Stimulated activated effector memory CD8-positive, alpha-beta T cell treated with anti-CD3 and anti-CD28 coated beads, Interleukin-12 subunit alpha, Interleukin-12 subunit beta, amount 100 ng/mL, for 72 hours (primary cell): ENCODE data around the gene EXOC2.
"Not testable (repeated sequence)": the region's sequence is repeated elsewhere in the genome, so short reads cannot be mapped to it uniquely, and the experiment has no call there.

Experiments used
- ATAC-seq: fragments of 150-1000 bp; cut with Tn5 transposase; 2 replicates; pipeline ENCODE4 v1.10.0; 2021
- DNase-seq, 2 donors: peaks; one replicate each; pipeline ENCODE4 v3.0.0; 2021 to 2022; ENCODE audit warnings: low spot score in 2 of 2
- H3K27ac Mint-ChIP-seq: one replicate; pipeline ENCODE4 v1.8.0; 2022; ENCODE audit warnings: mild to moderate bottlenecking, mixed read lengths
- H3K36me3 Mint-ChIP-seq: one replicate; pipeline ENCODE4 v1.8.0; 2022; ENCODE audit warnings: mild to moderate bottlenecking, mixed read lengths
- H3K4me1 Mint-ChIP-seq: one replicate; pipeline ENCODE4 v1.8.0; 2022; ENCODE audit warnings: mixed read lengths
- H3K4me3 Mint-ChIP-seq: one replicate; pipeline ENCODE4 v1.8.0; 2022; ENCODE audit warnings: mild to moderate bottlenecking, mixed read lengths
- H3K9me3 Mint-ChIP-seq: one replicate; pipeline ENCODE4 v1.8.0; 2022; ENCODE audit warnings: mixed read lengths

The EXOC2 gene

GRCh38 chr6:677919-678318 is 15.0 kb downstream of the EXOC2 start:
- DNase-seq = no peak
- H3K27ac Mint-ChIP-seq = no peak overlapping the region
- no peak for ATAC-seq
- no peaks in the 10 kb centered on the region for H3K9me3 Mint-ChIP-seq
- peaks cover 50% of the 10 kb centered on the region for H3K4me1 Mint-ChIP-seq
- H3K4me3 Mint-ChIP-seq = no peak overlapping the region
- H3K36me3 Mint-ChIP-seq = no peaks in the 10 kb centered on the region

DNA sequence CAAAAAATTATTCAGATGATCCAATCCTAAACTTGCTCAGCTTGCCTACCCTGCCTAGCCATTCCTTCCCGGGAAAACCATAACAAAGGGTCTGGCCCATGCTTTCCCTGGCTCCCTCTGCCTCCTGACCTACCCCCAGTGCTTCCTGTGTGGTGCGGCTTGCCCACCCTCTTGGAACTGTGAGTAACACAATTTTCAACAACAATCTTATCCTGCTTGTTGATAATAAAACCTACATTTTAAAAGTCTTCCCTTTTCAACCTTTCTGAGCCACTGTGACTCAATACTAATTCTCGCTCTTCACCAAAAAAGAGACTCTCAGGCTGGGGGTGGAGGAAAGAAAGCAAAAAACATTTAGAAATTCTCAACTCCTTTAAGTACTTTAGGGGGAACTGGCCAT is 18.0 kb downstream of the EXOC2 start:
- ATAC-seq (peak; percentile 86), DNase-seq (no peak)
- Mint-ChIP-seq H3K4me1 (peaks cover 30% of the 10 kb centered on the region), H3K27ac (peak overlapping the region; percentile 29), H3K4me3 (peak overlapping the region; percentile 40), H3K36me3 (no peaks in the 10 kb centered on the region), H3K9me3 (no peaks in the 10 kb centered on the region)

GRCh38 chr6:674406-674805 is 18.5 kb downstream of the EXOC2 start:
- no peaks in the 10 kb centered on the region for H3K36me3 Mint-ChIP-seq
- H3K4me1 Mint-ChIP-seq = peaks cover 32% of the 10 kb centered on the region
- H3K9me3 Mint-ChIP-seq = no peaks in the 10 kb centered on the region
- peak overlapping the region; percentile 29 for H3K27ac Mint-ChIP-seq
- ATAC-seq (peak; percentile 57), DNase-seq (no peak)
- peak overlapping the region; percentile 40 for H3K4me3 Mint-ChIP-seq

GRCh38 chr6:667253-667927 is 25.5 kb downstream of the EXOC2 start:
- peaks cover 3% of the 10 kb centered on the region for H3K9me3 Mint-ChIP-seq
- H3K4me1 Mint-ChIP-seq = peaks cover 58% of the 10 kb centered on the region
- H3K27ac Mint-ChIP-seq = no peak overlapping the region
- no peak overlapping the region for H3K4me3 Mint-ChIP-seq
- ATAC-seq (no peak), DNase-seq (no peak)
- H3K36me3 Mint-ChIP-seq = no peaks in the 10 kb centered on the region

DNA sequence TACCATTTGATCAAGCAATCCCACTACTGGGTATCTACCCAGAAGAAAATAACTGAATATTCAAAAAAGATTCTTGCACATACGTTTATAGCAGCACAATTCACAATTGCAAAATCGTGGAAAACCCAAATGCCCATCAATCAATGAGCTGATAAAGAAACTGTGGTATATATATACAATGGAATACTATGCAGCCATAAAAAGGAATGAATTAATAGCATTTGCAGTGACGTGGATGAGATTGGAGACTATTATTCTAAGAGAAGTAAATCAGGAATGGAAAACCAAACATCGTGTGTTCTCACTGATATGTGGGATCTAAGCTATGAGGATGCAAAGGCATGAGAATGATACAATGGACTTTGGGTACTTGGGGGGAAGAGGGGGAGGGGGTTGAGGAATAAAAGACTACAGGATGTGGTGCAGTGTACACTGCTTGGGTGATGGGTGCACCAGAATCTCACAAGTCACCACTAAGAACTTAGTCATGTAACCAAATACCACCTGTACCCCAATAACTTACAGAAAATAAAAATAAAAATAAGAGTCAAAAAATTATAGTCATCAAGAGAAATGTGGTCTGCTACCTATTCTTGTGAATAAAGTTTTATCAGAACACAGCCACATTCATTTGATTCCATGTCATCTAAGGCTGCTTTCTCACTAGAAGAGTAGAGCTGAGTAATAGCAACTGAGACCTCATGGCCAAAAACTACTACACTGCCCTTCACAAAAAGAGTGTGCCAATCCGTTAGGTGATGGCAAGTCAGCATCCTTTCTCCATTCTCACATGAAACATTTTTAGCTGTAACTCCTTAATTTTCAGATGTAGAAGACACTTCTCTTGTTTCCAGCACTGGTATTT is 27.3 kb downstream of the EXOC2 start:
- Mint-ChIP-seq H3K4me1 (peaks cover 71% of the 10 kb centered on the region), H3K9me3 (peaks cover 3% of the 10 kb centered on the region), H3K36me3 (no peaks in the 10 kb centered on the region), H3K27ac (no peak overlapping the region), H3K4me3 (no peak overlapping the region)
- ATAC-seq (peak; percentile 70), DNase-seq (no peak)

DNA sequence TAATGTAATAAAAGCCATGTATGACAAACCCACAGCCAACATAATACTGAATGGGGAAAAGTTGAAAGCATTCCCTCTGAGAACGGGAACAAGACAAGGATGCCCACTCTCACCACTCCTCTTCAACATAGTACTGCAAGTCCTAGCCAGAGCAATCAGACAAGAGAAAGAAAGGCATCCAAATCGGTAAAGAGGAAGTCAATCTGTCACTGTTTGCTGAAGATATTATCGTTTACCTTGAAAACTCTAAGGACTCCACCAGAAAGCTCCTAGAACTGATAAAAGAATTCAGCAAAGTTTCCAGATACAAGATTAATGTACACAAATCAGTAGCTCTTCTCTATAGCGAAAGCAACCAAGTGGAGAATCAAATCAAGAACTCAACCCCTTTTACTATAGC is 29.2 kb downstream of the EXOC2 start:
- not testable (repeated sequence) for DNase-seq, H3K9me3 Mint-ChIP-seq, ATAC-seq, H3K4me3 Mint-ChIP-seq, H3K36me3 Mint-ChIP-seq
- H3K27ac Mint-ChIP-seq = peak overlapping the region; percentile 16
- peaks cover 81% of the 10 kb centered on the region for H3K4me1 Mint-ChIP-seq

- DNase-seq = no peak
- Mint-ChIP-seq H3K9me3 (no peaks in the 10 kb centered on the region), H3K4me1 (peaks cover 64% of the 10 kb centered on the region), H3K4me3 (peak overlapping the region; percentile 17), H3K36me3 (no peaks in the 10 kb centered on the region), H3K27ac (peak overlapping the region; percentile 69)
- ATAC-seq = peak; percentile 40
Measured at GRCh38 chr6:659716-660581, 33.0 kb downstream of the EXOC2 start.

DNA sequence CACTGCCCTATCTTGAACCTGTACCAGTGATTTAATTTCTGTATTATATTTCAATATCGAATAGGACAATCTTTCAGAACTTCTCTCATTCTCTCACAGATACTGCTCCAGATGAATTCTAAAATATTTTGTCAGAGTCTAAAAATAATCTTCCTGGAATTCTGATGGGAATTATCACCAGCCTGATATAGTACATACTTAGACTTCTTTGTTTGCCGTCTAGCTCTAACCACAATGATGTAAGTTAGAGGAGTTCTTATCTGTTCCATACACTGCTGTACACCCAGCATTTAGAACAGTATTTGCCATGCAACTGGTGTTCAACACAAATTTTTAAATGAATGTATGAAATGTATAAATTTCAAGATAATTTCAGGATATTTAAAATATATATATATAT is 34.7 kb downstream of the EXOC2 start:
- DNase-seq = no peak
- Mint-ChIP-seq H3K4me1 (peaks cover 54% of the 10 kb centered on the region), H3K9me3 (no peaks in the 10 kb centered on the region), H3K36me3 (no peaks in the 10 kb centered on the region), H3K4me3 (no peak overlapping the region), H3K27ac (no peak overlapping the region)
- no peak for ATAC-seq

DNA sequence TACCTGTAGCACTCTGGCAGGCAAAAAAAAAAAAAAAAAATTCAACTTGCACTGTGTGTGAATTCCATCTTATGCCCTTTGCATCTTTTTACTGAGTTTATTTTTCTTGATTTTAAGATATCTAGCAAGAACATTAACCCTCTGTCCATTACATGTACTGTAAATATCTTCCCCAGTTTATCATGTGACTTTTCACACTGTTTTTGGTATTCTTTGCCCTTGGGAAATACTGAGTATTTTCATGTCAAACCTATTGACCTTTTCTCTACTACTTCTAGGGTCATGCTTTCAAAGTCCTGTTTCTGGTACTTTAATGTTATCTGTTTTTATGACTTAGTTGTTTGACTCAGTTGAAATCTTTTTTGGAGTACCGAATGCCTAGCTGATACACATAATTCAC is 35.2 kb downstream of the EXOC2 start:
- no peak for DNase-seq
- Mint-ChIP-seq H3K4me3 (no peak overlapping the region), H3K4me1 (peaks cover 54% of the 10 kb centered on the region), H3K36me3 (no peaks in the 10 kb centered on the region), H3K9me3 (no peaks in the 10 kb centered on the region), H3K27ac (no peak overlapping the region)
- no peak for ATAC-seq

DNA sequence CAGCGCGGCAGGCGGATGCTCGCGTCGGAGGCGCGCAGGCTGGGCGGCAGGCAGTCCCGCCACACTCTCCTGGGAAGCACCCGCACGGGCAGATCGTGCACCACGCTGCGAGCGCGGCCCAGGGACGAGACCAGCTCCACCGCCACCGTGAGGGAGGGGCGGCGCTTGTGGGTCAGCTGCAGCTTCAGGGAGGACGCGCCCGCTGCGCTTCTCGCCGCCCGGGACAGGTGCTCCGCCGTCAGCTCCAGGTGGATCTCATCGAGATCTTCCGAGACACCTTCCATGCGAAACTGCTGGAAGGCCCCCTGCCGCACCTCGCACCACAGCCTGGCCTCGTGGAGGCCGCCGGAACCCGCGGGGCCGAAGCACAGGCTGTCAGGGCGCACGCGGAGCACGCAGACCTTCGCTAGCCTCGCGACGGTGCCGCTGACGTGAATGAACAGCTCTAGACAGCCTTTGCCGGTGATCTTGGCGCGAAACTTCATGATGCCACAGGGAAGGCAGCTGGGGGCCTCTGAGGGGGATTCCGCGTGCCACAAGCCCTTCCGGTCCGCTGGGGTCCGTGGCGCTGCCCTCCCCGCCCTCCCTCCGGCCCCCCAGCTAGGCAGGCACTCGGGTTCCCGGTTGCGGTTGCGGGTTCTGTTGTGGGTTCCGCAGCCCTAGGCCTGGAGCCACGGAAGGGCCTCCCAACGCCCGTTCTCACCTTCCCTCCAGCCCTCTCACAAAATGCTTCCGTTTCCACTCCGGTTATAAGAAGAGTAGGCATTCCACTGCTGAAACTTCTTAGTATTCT is 36.3 kb downstream of the EXOC2 start, which contains the start of gene HUS1B:
Gene HUS1B, minus strand, starts transcription at position 641 of the 793 bp plus-strand sequence. Its CDS starts 156 bp downstream, at position 485.
- Mint-ChIP-seq H3K36me3 (no peaks in the 10 kb centered on the region), H3K4me1 (peaks cover 46% of the 10 kb centered on the region), H3K4me3 (no peak within 1 kb of the TSS), H3K9me3 (no peaks in the 10 kb centered on the region), H3K27ac (no peak within 1 kb of the TSS)
- DNase-seq = no peak
- ATAC-seq = no peak

DNA sequence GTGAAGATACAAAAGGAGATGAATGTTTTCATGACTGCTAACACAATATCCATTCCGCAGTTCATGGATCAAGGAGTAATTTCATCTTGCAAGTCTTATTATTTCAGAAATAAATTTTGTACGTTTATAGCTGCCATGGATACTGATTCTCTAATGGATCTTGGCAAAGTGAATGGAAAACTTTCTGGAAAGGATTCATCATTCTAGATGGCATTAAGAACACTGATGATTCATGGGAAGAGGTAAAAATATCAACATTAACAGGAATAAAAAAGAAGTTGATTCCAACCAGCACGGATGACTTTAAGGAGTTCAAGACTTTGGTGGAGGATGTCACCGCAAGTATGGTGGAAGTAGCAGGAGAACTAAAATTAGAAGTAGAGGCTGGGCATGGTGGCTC is 38.8 kb downstream of the EXOC2 start:
- Mint-ChIP-seq H3K36me3 (no peaks in the 10 kb centered on the region), H3K4me1 (peaks cover 21% of the 10 kb centered on the region), H3K9me3 (no peaks in the 10 kb centered on the region), H3K4me3 (no peak overlapping the region), H3K27ac (no peak overlapping the region)
- DNase-seq = no peak
- no peak for ATAC-seq

GRCh38 chr6:652865-653264 is 40.1 kb downstream of the EXOC2 start:
- H3K4me1 Mint-ChIP-seq = peaks cover 16% of the 10 kb centered on the region
- H3K4me3 Mint-ChIP-seq = no peak overlapping the region
- no peak overlapping the region for H3K27ac Mint-ChIP-seq

GRCh38 chr6:650098-650497 is 42.8 kb downstream of the EXOC2 start:
- no peaks in the 10 kb centered on the region for H3K36me3 Mint-ChIP-seq
- ATAC-seq = no peak
- no peak overlapping the region for H3K4me3 Mint-ChIP-seq
- no peak for DNase-seq
- H3K4me1 Mint-ChIP-seq = peaks cover 26% of the 10 kb centered on the region
- H3K27ac Mint-ChIP-seq = no peak overlapping the region
- no peaks in the 10 kb centered on the region for H3K9me3 Mint-ChIP-seq

More at GRCh38 chr6:652865-653264, 40.1 kb downstream of the EXOC2 start:
- Mint-ChIP-seq H3K36me3 (no peaks in the 10 kb centered on the region), H3K9me3 (no peaks in the 10 kb centered on the region)
- DNase-seq (no peak), ATAC-seq (peak; percentile 68)

- no peak overlapping the region for H3K27ac Mint-ChIP-seq
- peaks cover 35% of the 10 kb centered on the region for H3K4me1 Mint-ChIP-seq
- DNase-seq (no peak), ATAC-seq (no peak)
- no peaks in the 10 kb centered on the region for H3K9me3 Mint-ChIP-seq
- H3K4me3 Mint-ChIP-seq = no peak overlapping the region
- H3K36me3 Mint-ChIP-seq = no peaks in the 10 kb centered on the region
Measured at GRCh38 chr6:642805-643204, 50.1 kb downstream of the EXOC2 start.
